ENCODE data around the gene NDUFAF2. TPM values are rescaled to one million over a fixed set of nuclear protein-coding genes. Genes with fewer than 3 reads are reported as not detected.

The NDUFAF2 gene
- total RNA-seq, 2 donors from 2014 or later: 26.0 to 32.9 TPM

DNA sequence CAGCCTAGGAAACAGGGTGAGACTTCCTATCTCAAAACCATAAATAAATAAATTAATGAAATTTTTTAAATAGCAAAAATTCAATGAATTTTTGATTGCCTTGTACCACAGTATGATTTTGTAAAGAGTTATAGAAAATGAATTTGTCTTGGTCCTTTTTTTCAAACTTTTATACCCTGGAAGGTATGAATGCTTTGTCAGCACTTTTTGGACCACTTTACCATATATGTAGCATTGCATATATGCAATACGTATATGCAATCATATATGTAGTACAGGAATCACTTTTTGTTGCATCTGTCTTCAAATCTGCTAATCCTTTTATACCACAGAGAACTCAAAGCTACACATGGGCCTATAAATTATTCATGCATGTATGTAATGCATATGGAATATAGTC is 226.5 kb downstream of the NDUFAF2 start:
- TF ChIP-seq, protein P1, sequence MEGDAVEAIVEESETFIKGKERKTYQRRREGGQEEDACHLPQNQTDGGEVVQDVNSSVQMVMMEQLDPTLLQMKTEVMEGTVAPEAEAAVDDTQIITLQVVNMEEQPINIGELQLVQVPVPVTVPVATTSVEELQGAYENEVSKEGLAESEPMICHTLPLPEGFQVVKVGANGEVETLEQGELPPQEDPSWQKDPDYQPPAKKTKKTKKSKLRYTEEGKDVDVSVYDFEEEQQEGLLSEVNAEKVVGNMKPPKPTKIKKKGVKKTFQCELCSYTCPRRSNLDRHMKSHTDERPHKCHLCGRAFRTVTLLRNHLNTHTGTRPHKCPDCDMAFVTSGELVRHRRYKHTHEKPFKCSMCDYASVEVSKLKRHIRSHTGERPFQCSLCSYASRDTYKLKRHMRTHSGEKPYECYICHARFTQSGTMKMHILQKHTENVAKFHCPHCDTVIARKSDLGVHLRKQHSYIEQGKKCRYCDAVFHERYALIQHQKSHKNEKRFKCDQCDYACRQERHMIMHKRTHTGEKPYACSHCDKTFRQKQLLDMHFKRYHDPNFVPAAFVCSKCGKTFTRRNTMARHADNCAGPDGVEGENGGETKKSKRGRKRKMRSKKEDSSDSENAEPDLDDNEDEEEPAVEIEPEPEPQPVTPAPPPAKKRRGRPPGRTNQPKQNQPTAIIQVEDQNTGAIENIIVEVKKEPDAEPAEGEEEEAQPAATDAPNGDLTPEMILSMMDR (IDR thresholded peaks at IDR 0.05): no peak
- ATAC-seq (ENCODE audit: insufficient number of reproducible peaks, low FRiP score, low read depth) (no peak), DNase-seq (ENCODE audit: low spot score) (no peak)
- Histone ChIP-seq H3K4me3 (no peak overlapping the region), H3K36me3 (no peaks in the 10 kb centered on the region), H3K9me3 (no peaks in the 10 kb centered on the region), H3K4me1 (ENCODE audit: control insufficient read depth in 1 of 2, low read depth in 2 of 2) (no peaks in the 10 kb centered on the region), H3K27ac (no peak overlapping the region), H3K27me3 (replicated peaks; ENCODE audit: insufficient read depth) (no peaks in the 10 kb centered on the region)

DNA sequence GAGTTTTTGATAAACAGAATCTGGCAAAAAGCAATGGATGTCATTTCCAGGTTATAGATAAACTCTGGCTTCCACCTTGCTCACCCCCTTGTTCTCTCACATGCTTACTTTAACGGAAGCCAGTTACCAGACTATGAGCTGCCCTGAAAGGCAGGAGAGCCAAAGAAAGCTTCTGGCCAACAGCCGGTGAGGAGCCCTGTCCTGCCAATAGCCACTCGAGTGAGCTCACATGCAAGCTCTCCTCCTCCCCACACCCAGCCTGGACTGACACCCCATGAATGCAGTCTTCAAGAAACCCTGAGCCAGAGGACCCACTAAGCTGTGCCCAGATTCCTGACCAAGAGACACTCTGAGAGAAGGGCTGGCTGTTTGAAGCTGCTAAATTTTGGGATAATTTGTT is 231.6 kb downstream of the NDUFAF2 start:
- TF ChIP-seq, protein P1 (IDR thresholded peaks at IDR 0.05): no peak
- Histone ChIP-seq H3K27ac (no peak overlapping the region), H3K4me3 (no peak overlapping the region), H3K36me3 (no peaks in the 10 kb centered on the region), H3K27me3 (replicated peaks; ENCODE audit: insufficient read depth) (no peaks in the 10 kb centered on the region), H3K9me3 (no peaks in the 10 kb centered on the region), H3K4me1 (ENCODE audit: control insufficient read depth in 1 of 2, low read depth in 2 of 2) (no peaks in the 10 kb centered on the region)
- ATAC-seq (ENCODE audit: insufficient number of reproducible peaks, low FRiP score, low read depth) (no peak), DNase-seq (ENCODE audit: low spot score) (no peak)

DNA sequence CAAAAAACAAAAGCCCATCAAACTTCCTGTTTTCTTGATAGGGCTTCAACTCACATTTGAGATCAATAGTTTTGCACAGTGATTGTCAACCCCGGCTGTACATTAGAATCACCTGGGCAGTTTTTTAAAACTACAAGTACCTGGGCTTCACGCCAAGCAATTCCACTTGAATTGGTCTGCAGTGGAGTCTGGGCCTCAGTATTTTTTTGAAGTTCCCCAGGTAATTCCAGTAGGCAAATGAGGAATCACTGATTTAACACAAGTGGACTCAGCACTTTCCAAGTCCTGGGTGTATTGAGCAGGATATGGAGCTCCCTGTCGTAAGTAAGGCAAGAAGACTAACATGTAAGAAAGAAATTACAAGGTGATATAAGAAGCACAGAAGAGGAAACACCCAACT is 232.1 kb downstream of the NDUFAF2 start:
- Histone ChIP-seq H3K4me3 (no peak overlapping the region), H3K9me3 (no peaks in the 10 kb centered on the region), H3K36me3 (no peaks in the 10 kb centered on the region), H3K4me1 (ENCODE audit: control insufficient read depth in 1 of 2, low read depth in 2 of 2) (no peaks in the 10 kb centered on the region), H3K27me3 (replicated peaks; ENCODE audit: insufficient read depth) (no peaks in the 10 kb centered on the region), H3K27ac (no peak overlapping the region)
- TF ChIP-seq, protein P1 (IDR thresholded peaks at IDR 0.05): no peak
- ATAC-seq (ENCODE audit: insufficient number of reproducible peaks, low FRiP score, low read depth) (no peak), DNase-seq (ENCODE audit: low spot score) (no peak)

DNA sequence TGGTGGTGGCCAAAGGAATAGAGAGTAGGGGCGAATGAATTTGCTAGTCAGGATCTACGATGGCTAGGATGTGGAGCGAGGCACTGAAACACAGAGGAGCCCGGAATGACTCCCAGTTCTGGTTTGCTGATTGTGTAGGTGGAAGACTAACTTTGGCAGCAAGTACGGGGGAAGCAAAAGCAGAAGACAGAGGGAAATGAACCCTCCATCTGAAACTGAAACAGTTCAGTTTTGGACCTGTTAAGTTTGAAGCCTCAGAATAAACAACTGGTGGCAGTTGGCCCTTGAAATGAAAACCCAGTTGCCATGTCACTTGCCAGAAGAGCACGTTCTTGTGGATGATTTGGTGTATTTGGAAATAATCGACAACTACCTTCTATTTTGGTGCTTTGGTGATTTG is 232.7 kb downstream of the NDUFAF2 start:
- Histone ChIP-seq H3K27me3 (replicated peaks; ENCODE audit: insufficient read depth) (no peaks in the 10 kb centered on the region), H3K27ac (no peak overlapping the region), H3K4me1 (ENCODE audit: control insufficient read depth in 1 of 2, low read depth in 2 of 2) (no peaks in the 10 kb centered on the region), H3K9me3 (no peaks in the 10 kb centered on the region), H3K36me3 (no peaks in the 10 kb centered on the region), H3K4me3 (no peak overlapping the region)
- no peak for ATAC-seq (ENCODE audit: insufficient number of reproducible peaks, low FRiP score, low read depth)
- TF ChIP-seq, protein P1 (IDR thresholded peaks at IDR 0.05): no peak
- DNase-seq (ENCODE audit: low spot score): no peak

DNA sequence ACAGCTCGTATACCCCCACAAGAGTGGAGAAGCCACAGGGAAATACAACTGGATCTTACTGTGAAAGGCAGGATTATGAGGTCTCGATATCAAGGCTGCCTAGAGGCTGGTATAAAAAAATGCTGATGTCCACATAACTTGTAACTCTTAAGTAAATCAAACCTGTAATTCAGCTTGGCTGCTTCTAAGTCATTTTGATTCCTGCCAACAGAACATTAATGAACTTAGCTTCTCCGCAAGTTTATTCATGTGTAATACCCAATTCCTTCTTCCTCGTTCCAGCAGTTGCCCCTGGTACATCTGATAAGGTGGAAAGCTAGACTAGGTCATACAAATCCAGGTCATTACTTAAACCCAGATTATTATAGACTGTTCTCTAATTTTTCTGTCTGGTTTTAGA is 233.7 kb downstream of the NDUFAF2 start:
- H3K36me3 ChIP-seq: no peaks in the 10 kb centered on the region
- DNase-seq (ENCODE audit: low spot score) (no peak), ATAC-seq (ENCODE audit: insufficient number of reproducible peaks, low FRiP score, low read depth) (no peak)
- H3K4me3 ChIP-seq: no peak overlapping the region
- no peaks in the 10 kb centered on the region for H3K9me3 ChIP-seq
- no peak overlapping the region for H3K27ac ChIP-seq
- H3K4me1 ChIP-seq (ENCODE audit: control insufficient read depth in 1 of 2, low read depth in 2 of 2): no peaks in the 10 kb centered on the region
- no peaks in the 10 kb centered on the region for H3K27me3 ChIP-seq (replicated peaks; ENCODE audit: insufficient read depth)
- TF ChIP-seq, protein P1 (IDR thresholded peaks at IDR 0.05): no peak
